Loucy (cell line): ENCODE data around the gene ATP11C.

Experiments used
- CTCF ChIP-seq: fragments of 200-600 bp; sonication (generic); conservative IDR thresholded peaks from 2 replicates; pipeline ENCODE4 v1.5.1; 2014; ENCODE audit warnings: mild to moderate bottlenecking, antibody characterized with exemption, low read length
- EZH2phosphoT487 ChIP-seq: fragments of 200-600 bp; IDR thresholded peaks from 2 replicates; pipeline ENCODE4 v1.6.1; 2018; ENCODE audit warnings: antibody characterized with exemption, mild to moderate bottlenecking, moderate library complexity, borderline replicate concordance

- TF ChIP-seq CTCF (no peak), EZH2phosphoT487 (no peak)
Measured at GRCh38 chrX:139828830-139829229, 104.0 kb downstream of the ATP11C start.
